GM21515 (cell line): ENCODE data around the gene YIF1A.
"Not testable (repeated sequence)": the region's sequence is repeated elsewhere in the genome, so short reads cannot be mapped to it uniquely, and the experiment has no call there.

Experiments
- ATAC-seq: cut with Tn5 transposase; IDR thresholded peaks from one replicate; pipeline ENCODE4 v1.9.1; 2021; ENCODE audit not compliant: unreplicated experiment

Gene YIF1A

DNA sequence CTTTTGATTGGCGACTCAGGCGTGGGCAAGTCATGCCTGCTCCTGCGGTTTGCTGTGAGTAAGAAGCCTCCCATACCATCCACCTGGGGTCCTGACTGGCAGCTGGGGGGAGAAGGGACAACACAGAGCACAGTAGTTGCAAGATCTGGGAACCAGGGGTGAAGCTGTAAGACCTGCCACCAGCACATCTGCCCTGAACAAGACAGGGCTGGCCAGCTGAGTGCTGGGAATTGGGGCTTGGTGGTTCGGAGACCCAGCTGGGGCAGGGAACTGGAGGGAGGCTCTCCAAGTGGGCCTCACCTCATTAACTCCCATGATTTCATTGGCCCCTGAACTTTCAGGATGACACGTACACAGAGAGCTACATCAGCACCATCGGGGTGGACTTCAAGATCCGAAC, 17.1 kb downstream of the YIF1A start:
- no peak for ATAC-seq

- no peak for ATAC-seq
Observed at GRCh38 chr11:66268952-66269905, 19.7 kb downstream of the YIF1A start.

- peak; percentile 72 for ATAC-seq
Observed at GRCh38 chr11:66268244-66268951, 20.5 kb downstream of the YIF1A start, which contains the start of gene RAB1B. RAB1B (plus strand) TSS chr11:66268639; CDS start chr11:66268680, 41 bp downstream.

DNA sequence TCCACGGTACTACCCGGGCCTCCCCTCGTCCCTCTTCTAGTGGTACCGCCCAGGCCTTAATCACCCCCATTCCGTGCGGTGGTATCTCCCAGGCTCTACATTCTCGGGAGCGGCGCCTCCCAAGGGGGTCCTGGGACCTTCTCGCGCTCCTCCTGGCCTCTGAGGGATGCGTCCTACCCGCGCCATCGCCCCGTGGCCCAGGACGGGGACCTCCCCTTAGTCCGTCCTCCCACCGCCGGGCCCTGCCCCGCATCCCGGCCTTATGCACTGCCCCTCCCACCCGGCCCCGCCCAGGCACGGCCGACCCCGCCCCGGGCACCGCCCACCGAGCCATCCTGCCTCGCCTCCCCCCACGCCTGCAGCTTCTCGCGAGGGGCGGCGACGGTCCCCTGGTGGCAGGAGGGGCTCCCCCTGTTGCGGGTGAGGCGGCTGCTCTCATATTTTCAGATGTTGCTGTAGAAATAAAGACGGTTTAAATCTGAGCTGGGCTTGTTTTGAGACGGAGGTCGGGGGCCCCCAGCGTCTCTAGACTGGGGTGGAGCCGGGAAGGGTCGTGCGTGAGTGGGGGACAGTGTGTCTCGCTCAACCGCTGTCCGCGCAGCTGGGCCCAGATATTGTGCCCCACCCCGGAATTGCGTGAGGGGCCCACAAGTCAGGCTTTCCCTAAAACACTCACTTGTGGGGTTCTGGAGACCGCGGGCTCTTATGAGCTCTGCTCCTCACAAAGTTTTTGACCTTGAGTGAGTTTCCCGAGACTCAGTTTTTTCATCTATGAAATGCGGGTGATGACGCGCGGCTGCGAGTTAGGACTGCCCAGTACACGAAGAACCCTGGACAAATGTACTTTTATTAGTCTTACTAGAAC, 21.3 kb downstream of the YIF1A start:
- peak; percentile 37 for ATAC-seq

GRCh38 chr11:66267039-66267378, 21.9 kb downstream of the YIF1A start:
- no peak for ATAC-seq

GRCh38 chr11:66266378-66267038, 22.4 kb downstream of the YIF1A start:
- no peak for ATAC-seq

DNA sequence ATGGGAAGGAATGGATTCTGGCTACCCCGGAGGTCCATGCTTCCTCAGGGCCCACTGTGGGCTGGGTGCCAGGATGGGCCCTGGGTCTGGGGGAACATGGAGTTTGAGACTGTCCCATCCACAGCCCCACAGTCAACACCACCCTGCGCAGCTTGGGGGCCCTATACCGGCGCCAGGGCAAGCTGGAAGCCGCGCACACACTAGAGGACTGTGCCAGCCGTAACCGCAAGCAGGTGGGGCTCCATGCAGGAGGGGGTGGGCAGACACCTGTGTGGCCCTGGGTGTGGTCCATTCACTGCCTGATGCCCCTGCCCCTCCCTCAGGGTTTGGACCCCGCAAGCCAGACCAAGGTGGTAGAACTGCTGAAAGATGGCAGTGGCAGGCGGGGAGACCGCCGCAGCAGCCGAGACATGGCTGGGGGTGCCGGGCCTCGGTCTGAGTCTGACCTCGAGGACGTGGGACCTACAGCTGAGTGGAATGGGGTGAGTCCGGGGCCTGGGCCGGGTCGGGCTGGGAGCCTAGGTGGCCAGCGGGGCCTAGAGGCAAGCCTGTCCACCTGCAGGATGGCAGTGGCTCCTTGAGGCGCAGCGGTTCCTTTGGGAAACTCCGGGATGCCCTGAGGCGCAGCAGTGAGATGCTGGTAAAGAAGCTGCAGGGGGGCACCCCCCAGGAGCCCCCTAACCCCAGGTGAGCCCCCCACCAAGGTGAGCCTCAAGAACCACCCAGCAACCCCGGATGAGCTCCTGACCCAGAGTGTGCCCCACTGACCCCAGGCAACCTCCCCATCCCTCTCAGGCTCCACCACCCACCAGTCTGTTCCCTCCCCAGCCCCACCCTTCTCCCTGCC, 23.2 kb downstream of the YIF1A start:
- no peak for ATAC-seq

GRCh38 chr11:66264914-66265313, 24.0 kb downstream of the YIF1A start:
- ATAC-seq = no peak

DNA sequence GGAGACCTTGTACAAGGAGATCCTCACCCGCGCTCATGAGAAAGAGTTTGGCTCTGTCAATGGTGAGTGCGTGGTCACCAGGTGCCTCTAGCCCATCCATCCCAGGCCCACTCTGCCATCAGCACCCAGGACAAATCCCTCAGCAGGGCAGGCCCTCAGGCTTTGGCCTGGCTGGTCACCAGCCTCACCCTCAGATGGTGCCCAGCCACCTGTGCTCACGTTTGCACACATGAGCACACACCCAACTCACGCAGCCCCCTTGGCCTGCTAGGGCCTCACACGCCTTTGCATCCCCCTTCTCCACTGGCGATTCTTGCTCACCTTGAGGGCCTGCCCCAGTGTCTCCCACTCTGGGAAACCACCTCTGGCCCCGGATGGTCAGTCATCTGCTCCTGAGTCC, 24.6 kb downstream of the YIF1A start:
- ATAC-seq = no peak

DNA sequence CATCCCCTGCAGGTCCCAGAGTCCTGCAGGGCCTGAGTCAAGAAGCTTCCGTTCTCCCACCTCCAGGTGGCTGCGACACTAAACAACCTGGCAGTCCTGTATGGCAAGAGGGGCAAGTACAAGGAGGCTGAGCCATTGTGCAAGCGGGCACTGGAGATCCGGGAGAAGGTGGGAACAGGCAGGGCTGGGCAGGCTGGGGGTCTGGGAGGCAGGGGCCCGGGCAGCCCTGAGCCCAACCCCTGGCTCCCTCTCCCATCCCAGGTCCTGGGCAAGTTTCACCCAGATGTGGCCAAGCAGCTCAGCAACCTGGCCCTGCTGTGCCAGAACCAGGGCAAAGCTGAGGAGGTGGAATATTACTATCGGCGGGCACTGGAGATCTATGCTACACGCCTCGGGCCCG, 25.2 kb downstream of the YIF1A start:
- ATAC-seq = no peak

- no peak for ATAC-seq
Observed at GRCh38 chr11:66263231-66263630, 25.7 kb downstream of the YIF1A start.

GRCh38 chr11:66262696-66263095, 26.2 kb downstream of the YIF1A start:
- no peak for ATAC-seq

- ATAC-seq = no peak
Observed at GRCh38 chr11:66262191-66262590, 26.8 kb downstream of the YIF1A start.

DNA sequence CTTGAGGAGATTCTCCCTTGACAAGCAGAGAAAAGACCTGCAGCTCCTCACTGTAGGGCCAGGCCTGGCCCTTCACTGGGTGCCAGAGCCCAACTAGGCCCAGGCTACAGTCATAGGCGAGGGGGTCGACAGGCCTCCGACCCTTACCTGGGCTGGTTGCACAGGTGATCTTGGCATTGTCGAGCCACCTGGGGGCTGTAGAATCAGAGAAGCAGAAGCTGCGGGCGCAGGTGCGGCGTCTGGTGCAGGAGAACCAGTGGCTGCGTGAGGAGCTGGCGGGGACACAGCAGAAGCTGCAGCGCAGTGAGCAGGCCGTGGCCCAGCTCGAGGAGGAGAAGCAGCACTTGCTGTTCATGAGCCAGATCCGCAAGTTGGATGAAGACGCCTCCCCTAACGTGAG, 27.4 kb downstream of the YIF1A start:
- no peak for ATAC-seq

DNA sequence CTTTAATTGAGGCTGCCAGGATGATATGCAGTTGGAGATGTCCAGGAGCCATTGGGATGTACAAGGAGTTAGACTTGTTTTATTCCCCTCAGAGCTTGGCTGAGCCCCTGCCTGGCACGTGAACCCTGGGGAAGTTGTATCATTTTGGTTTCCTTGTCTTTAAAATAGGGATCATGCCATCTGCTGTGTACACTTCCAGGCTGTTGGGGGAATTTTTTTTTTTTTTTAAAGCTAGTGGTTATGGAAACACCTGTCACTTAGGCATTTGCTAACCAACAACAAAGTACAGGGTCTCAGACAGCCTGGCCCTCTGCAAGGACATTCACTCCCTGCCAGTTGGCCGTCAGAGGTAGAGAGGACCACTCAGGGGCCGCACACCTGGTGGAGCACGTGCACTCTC, 29.0 kb downstream of the YIF1A start:
- ATAC-seq = no peak

DNA sequence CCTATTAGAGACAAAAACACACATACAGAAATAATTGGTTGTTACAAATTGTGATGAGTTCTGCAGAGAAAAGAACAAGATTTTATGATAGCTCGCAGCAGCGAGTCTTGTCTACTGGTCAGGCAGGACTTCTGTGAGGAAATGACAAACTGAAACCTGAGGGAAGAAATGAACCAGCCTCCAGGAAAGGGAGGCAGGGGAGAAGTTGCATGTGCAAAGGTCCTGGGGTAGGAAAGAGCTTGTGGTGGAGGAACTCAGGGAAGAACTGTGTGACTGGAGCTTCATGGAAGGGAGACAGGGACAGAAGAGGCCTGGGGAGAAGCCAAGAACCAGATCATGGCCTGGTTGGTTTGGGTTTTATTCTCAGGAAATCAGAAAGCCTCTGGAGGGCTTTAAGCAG, 29.7 kb downstream of the YIF1A start:
- ATAC-seq = no peak

- peak; percentile 2 for ATAC-seq
Observed at GRCh38 chr11:66258473-66258893, 30.5 kb downstream of the YIF1A start.

DNA sequence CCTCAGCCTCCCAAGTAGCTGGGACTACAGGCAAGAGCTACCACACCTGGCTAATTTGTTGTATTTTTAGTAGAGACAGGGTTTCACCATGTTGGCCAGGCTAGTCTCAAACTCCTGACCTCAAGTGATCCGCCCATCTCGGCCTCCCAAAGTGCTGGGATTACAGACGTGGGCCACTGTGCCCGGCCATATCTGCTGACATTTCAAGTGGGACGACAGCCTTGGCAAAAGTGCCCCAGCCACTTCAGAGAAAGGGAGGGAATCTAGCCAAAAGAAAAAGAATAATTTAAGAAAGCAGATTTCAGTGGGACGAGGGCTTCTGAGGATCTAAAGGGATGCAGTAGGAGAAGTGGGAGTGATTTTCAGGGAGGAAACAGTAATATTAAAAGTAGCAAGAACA, 35.9 kb downstream of the YIF1A start:
- not testable (repeated sequence) for ATAC-seq

DNA sequence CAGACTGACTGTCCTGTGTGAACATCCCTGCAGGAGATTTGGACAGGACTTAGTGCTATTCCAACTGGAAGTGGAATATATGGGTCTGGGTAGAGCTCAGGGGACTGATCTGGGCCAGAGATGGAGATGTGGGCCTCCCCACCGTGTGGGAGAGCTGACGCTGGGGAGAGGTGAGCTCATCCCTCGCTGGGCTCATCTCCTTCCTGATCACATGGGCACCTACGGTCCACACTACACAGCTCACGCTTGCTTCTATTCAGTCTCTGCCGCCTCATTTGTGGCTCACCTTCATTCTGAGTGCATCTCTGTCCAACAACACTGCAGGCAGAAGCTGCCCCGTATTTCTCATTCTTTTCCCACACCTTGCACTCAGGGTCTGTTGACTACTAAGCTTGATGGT, 37.1 kb downstream of the YIF1A start:
- ATAC-seq = no peak

GRCh38 chr11:66248903-66249302, 40.0 kb downstream of the YIF1A start:
- no peak for ATAC-seq
